Activated T-cell treated with anti-CD3 and anti-CD28 coated beads, Interleukin-2, amount 50 U/mL, for 48 hours (primary cell): ENCODE measurements around the gene CDAN1.

Experiments used
- DNase-seq, 2 experiments: peaks; one replicate each; pipeline ENCODE4 v3.0.0-alpha.2; 2020

Gene CDAN1

DNA sequence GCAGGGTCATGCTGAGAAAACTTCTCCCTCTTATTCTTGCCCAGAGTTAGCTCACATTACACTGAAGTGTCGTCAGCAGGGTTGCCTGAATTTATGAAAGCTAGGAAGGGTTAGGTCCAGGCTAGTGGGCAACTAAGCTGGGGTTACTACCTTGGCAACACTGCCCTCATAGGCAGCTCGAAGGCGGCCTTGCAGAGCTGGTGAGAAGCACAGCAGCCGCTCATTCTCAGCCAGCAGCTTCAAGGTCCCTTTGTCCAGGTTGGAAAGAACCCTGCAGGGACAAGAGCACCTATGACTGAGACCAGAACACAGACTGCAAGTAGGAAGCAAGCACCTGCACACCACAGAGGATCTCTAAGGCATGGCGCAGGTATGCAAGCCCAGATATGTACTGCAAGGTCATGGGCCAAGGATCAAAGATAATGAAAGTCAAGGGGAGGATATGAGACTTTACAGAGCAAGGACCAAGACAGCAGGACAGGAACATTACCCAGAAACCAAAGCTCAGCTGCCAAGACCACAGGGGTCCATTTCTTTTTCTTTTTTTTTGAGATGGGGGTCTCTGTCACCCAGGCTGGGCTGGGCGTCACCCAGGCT, 2.8 kb downstream of the CDAN1 start:
- no peak for DNase-seq

DNA sequence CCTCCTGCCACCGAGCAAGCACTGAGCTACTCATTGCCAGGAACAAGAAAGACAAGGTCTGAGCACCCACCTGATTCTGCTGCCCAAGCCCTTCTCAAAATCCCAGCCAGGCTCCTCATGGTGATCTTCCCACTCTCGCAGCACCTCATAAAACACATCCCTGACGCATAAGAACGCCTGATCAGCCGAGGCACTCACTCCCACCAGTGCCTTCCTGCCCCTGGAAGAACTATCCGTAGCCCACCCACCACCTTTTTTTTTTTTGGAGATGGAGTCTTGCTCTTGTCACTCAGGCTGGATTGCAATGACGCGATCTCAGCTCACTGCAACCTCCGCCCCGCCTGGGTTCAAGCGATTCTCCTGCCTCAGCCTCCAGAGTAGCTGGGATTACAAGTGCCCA, 3.9 kb downstream of the CDAN1 start:
- no peak for DNase-seq

DNA sequence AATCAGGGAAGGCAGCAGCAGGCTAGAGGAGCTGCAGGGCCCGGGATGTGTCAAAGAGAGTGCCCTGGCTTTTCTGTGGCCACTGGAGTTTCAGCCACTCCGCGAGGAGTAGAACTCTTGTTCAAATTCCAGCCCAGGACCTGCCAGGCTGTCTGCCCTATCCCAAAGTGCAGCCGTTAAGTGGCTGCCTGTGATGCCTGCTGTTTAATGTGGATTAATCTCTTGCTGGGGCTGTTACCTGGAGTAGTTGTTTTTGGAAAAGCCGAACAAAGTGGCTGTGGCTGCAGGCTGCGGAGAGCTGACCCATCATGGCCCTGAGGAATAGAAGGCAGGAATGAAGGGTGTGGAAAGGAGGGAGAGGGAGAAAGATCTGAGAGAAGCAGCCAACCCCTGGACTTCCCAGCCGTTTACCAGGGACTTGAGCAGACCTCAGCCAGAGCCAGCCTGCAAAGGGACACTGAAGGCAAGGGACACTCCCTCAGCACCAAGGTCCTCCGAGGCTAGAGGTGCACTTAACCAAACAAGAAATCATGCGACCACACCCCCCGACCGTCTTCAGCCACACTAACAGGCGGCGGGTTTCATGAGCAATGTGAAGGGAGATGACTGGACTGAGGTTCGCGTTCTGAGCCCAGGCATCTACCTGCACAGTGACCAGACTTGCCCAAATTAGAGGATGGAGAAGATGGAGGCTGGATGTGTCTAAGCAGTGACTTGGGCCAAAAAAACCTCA, 4.7 kb downstream of the CDAN1 start:
- no peak for DNase-seq

DNA sequence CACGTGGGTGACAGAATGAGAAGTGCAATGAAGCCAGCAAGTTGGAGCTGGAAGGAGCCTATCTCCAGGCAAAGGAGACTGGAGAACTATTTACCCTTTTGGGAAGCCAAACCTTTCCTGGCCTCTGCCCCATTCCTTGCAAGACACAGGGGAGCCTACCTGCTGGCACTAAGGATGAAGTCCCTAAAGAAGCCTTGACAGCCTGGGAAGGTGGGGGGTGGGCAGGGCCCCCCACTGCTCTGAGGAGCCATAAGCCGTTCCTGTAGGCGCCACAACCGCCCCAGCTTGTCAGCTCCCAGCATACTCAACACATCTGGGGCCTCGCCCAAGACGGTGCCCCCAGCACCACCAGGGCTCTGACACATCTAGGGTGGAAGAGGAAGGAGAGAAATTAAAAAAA, 5.5 kb downstream of the CDAN1 start:
- DNase-seq = no peak

DNA sequence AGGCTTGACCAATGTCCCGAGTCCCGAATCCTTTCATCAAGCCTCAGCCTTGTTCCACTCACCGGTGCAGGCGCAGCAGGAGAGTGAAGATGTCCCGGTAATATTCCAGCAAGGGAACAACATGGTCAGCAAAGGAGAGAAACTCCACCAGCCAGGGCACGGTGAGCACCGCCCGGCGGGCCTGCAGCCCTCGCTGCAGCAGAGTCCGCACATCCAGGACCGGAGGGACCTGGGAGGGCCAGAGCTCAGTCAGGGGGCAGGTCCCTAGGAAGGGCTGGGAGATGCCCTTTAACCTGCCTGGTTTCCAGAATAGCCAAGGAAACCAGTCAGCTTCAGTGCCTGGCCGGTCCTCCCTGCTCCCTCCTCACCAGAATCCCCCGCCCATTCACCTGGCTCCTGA, 6.4 kb downstream of the CDAN1 start:
- DNase-seq = no peak

DNA sequence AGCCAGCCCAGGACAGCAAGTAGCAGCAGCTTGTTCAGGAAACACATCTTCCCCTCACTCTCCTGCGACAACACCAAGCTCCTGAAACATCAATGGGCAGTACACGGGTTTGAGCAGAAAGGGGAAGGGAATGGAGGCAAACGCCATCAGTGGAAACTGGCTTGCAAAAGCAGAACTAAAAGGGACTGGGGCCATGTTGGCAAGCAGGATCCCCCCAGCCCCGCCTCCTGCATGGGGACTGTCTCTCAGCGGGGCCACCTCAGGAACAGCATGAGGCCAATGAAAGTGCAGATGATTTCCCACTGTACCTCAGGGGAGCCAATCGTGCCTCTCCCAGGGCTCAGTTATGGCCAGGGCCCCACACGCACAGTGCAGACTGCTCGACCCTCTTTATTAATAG, 6.8 kb downstream of the CDAN1 start:
- no peak for DNase-seq

DNA sequence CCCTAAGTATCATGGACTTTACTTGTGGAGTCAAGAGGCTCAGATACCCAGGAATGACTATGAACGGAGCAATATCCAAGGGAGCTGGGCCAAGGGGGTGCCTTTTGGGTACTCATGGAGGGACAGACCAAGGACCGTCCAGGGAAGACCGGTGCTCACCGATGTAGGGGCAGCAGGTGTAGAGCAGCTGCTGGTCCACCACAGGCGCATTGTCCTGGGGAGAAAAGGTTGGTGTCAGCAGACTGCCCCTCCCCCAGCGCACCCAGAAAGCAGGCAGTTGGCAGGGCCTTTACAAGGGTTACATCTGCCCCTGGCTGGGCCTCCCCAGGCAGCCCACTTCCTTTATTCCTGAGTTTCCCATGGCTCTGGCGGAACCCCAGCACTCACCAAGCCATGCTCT, 7.5 kb downstream of the CDAN1 start:
- DNase-seq = no peak

DNA sequence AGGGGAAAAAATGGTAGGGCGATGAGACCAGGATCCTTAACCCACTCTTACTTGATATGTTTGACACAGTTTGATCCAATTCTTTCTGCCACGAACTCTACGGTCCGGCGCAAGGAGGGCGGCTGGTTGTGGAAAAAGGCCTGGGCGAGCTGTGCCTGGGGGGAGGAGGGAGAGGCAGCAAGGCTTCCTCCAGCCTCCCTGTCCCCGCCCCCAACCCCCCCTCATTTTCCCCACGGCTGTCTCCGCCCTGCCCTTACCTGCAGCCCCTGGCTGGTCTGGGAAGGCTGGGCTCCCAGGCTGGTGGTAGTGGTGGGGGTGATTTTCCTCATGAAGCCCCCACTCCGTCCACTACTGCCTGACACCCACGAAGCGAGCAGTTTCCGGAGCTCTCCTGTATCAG, 8.0 kb downstream of the CDAN1 start:
- no peak for DNase-seq

DNA sequence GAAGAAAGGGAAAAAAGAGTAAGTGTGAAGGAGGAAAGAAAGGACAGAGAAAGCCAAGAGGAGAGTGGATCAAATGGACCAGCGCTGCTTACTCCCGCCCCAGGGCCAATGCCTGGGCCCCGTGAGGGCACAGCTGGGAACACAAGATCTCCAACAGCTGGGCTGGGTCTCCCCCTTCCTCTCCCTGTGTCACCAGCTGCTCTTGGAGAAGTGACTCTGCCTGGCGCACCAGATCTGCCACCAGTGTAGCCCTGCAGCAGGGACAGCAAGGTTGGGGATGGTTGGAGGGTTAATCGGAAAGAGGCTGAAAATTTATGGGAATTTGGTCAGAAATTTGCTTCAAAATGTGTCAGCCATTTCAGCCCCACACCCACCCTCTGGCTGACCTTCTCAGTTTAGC, 8.4 kb downstream of the CDAN1 start:
- no peak for DNase-seq

DNA sequence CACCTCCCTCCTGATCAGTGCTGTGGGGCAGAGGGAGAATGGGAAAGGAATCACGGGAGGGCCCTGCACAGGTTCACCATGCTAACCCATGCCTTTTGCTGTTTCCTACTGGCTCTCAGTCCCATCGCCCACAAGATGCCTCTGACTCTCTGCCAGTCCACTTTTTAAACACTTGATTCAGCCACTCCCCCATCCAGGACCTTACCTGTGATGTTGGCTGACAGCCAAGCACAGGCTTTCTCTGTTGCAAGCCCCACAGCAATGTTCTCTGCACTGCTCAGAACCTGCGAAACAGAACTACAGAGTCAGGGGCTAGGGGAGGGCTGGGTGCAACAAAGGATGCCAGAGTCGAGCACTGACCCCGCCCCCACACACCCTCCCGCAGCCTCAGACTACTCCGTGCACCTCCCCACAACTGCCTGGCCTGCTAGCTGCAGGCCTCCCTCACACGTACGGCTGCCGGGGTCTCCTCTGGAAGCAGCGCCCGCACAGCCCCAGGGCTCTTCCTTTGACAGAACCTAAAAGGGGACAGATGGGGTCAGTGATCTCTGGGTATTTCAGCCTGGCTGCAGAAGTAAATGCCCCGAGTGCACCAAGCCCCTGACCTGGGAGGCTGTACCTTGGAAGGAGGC, 9.1 kb downstream of the CDAN1 start:
- no peak for DNase-seq

DNA sequence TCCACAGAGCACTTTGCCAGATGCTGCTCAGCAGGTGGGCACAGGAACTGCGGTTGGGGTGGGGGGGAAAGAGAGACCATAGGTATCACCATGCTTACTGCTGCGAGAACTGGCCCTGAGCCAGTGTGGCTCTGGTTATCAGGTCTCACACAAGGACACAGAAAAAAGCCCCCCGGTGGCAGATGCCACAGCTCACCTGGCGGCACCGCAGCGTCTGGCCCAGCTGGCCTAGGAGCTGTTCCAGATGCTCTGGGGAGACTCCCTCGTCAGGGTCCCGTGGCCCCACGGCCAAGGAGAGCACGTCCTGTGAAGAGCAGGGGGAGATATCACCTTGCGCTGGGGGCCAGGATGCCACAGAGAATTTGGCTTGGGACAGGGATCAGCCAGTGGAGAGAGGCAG, 10.8 kb downstream of the CDAN1 start:
- DNase-seq = no peak

DNA sequence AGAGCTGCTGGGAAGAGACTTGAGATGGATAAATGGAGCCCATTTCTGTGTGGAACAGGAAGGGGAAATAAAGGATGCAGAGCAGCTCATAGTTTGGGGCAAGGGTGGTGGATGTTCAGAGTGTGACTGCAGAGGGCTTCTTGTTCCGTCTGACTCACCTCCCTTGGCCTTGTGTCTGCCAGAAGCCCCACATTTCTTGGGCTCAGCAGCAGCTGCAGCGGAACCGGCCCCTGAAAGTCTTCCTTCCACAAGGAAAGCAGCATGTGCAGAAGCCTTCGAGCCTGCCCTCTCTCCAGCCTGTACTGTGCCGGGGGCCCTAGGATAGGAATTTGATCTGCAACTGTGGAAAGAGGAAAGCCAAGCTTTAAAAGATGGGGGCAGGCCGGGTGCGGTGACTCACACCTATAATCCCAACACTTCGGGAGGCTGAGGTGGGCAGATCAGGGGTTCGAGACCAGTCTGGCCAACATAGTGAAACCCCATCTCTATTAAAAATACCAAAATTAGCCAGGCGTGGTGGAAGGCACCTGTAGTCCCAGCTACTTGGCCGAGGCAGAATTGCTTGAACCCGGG, 11.5 kb downstream of the CDAN1 start:
- no peak for DNase-seq

DNA sequence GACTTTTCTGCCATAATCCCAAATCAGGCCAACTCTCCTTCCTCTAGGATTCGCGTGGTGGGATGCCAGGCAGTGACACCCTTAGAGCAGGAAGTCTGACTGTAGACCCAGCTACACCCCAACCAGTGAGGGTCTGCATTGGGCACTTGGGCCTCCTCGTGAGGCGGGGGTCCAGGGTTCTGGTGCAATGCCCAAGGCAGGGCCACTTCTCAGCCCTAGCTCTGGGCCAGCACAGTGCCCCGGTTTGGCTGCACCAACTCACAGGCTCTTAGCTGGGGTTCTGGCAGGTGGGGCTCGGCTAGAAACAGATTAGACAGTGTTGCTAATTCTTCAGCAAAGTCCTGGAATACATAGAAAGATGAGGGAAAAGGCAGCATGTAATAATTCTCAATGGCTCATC, 12.7 kb downstream of the CDAN1 start:
- DNase-seq = no peak

DNA sequence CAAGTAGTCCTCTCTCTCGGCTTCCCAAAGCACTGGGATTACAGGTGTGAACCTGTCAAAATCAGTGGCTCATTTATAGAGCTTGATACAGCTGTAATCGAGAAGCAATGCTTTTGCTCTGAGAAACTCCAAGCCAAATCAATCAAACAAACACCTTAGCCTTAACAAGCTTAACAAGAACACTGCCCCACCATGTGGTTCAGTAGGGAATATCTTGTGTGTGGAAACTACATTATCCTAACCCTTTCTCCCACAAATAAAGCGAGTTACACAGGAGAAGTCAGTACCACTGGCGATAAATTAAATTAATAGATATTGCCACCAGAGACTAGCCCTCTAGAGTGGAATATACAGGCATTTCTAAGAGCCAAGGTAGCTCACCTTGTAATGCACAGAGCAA, 13.9 kb downstream of the CDAN1 start:
- DNase-seq = no peak

DNA sequence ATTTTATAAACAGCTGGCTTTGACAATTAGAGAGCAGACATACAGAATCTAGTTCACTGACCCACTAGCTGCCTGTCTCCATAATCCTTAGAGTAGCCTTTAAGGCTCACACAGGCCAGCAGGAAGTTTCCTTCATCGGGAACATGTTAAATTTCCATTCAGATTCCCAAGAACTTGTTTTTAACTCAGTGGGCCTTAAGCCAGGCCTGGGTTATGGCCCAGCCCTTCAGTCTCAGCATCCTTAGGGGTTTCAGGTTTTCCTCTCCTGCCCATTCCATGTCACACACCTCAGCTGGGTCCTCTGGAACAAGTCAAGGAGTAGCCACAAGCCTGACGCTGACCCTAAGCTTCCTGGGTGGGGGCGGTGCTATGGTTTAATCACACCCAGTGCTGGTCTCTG, 15.0 kb downstream of the CDAN1 start:
- DNase-seq = no peak

DNA sequence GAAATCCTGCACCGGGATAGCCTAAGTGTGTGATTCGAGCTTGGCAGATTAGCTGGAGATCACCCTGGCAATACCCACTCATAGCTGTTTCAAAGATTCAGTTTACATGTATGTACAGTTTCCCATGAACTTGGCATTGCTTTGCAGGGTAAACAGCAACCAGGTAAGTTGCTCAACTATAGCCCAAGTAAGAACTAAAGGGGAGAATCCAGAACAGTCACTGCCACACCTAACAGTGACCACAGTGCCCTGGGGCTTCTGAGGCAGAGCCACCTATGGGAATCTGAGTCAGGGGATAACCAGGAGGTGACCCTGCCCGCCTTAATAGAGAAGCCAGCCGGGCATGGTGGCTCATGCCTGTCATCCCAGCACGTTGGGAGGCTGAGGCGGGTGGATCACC, 15.9 kb downstream of the CDAN1 start:
- no peak for DNase-seq

DNA sequence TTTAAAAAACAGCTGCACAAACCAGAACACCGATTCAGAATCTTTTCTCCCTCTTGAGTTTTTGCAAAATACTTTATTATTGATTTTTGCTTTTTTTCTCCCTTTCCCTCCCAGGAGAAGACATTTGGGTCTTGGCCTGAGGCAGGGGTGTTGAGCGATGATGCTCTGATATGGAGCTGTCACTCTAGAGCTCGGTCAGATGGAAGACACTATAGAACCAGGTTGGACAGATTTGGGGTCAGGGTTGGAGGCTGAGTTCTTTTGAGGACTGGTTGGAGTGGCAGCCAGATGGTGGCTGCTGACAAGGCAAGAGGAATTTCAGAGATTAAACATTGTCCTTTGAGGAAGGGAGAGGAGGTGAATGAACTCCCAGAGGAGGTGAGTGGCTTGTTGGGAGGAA, 16.9 kb downstream of the CDAN1 start:
- no peak for DNase-seq

DNA sequence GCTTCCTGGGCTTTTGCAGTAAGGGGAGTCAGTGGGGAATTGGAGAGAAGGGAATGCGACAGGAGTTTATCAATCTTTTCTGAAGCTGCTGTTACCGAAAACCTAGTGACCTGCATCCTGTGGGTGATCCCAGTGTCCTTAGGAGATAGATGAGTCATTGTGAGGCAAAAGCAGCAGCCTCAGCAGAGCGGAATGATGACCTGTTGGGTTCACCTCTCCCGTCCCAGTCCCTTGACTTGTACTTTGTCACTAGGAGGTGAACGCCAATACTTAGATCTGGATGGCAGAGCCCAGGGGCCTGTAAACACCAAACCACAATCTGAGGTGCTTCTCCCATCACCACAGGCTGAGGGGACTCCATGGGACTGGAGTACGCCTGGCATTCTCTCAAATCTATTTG, 17.9 kb downstream of the CDAN1 start:
- no peak for DNase-seq

DNA sequence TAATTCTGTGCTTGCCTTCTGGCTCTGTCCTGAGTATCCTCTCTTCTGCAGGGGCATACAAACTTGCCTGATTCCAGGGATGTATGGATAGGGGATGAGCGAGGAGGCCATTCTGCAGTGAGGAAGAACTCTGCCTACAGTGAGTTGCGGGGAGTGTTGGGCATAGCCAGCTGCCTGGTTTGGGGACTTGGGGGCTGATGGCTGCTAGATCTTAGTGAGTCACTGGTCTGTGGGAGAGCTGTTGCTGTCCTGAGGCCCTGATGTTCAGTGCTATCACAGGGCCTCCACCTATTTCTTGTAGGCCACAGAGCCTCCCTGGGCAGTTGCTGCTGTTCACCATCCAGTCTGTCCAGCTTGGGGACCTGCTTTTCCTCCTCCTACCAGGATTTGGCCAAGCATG, 20.3 kb downstream of the CDAN1 start:
- DNase-seq = no peak

DNA sequence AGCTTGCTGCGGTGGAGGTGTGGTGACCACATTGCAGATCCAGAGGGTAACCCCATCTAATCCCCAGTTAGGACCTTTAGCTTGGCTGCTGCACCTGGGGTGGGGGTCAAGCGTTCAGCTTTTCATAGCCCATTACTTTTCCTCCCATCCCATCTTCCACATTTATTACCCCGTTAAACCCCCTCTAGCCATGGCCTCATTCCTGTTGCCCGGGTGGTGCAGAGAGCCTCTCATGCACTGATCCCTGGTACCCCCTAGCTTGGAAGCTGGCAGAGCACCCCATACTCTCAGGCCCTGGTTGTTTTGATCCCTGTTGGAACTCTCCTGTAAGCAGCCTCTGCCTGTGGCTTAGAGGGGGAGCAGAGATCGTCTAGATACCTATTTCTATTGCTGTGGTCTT, 20.8 kb downstream of the CDAN1 start:
- no peak for DNase-seq

DNA sequence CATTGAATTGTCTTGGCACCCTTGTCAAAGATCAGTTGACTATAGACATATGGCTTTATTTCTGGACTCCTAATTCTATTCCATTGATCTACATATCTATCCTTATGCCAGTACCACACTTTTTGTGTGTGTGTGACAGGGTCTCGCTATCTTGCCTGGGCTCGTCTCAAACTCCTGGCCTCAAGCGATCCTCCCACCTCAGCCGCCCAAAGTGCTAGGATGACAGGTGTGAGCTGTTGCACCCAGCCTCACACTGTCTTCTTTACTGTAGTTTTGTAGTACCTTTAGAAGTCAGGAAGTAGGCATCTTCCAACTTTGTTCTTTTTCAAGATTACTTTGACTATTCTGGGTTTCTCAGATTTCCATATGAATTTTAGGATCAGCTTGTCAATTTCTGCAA, 24.3 kb downstream of the CDAN1 start:
- no peak for DNase-seq

DNA sequence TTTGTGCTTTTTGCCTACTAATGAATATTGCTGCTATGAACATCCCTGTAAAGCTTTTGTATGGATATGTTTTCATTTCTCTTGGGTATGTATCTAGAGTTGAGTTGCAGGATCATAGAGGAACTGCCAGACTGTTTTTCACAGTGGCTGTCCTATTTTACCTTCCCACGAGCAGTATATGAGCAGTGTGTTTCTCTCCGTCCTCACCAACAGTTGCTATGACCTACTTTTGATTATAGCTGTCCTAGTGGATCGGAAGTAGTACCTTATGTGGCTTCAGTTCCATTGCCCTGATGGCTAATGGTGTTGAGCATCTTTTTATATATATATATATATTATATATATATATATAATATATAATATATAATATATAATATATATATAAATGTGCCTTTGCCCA, 25.2 kb downstream of the CDAN1 start:
- no peak for DNase-seq

DNA sequence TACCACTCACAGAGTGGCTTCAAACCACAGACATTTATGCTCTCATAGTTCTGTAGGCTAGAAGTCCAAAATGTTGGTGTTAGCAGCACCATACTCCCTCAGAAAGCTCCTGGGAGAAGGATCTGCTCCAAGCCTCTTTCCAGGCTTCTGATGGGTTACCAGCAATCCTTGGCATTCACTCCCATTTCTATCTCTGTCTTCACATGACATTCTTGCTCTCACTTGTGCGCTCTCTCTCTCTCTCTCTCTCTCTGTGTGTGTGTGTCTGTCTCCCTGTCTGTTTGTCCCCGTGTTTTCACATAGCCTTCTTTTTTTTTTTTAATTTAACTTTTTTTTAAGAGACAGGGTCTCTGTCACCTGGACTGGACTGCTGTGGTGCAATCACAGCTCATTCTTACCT, 26.3 kb downstream of the CDAN1 start:
- DNase-seq = no peak

DNA sequence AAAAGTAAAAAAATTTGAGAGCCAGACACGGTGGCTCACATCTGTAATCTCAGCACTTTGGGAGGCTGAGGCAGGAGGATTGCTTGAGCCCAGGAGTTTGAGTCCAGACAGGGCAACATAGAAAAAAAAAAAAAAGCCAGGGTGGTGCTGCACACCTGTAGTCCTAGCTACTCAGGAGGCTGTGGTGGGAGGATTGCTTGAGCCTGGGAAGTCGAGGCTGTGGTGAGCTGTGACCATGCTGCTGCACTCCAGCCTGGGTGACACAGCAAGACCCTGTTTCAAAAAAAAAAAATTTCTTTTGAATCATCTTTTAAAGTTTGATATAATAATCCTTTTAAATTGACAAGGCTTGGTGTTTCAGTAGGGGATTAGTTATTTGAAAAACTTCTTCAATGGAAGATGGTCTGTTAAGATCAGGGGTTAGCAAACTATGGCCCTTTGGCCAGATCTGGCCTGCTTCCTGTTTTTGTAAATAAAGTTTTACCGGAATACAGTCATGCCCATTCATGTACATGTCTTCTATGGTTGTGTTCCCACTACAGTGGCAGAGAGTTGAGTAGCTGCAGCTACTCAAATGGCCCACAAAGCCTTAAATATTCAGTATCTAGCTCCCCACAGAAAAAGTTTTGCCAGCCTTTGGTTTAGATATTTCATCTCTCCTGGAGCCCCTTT, 28.9 kb downstream of the CDAN1 start:
- peak in 1 of 2 experiments; percentile 1 for DNase-seq
